HL-60/S4 treated with retinoic acid at 250 ng/mL for 4 days and 3 days (cell line): Measurements from ENCODE around the gene THBS4.

ENCODE experiments used
- in situ Hi-C: fragments of 300-500 bp; cut with MboI; formaldehyde crosslinking; loops from 2 replicates; pipeline ENCODE4 v1.7.0; 2022; ENCODE audit warnings: low sequenced_read_pairs

The THBS4 gene

GRCh38 chr5:80043187-80043586, 8.0 kb downstream of the THBS4 start:
- in situ Hi-C loops: no loop called here

GRCh38 chr5:80048084-80048780, 13.1 kb downstream of the THBS4 start:
- in situ Hi-C loops: no loop called here

GRCh38 chr5:80052464-80052863, 17.3 kb downstream of the THBS4 start:
- in situ Hi-C loops: no loop called here

- in situ Hi-C loops: no loop called here
Measured at GRCh38 chr5:80054682-80055081, 19.5 kb downstream of the THBS4 start.

- in situ Hi-C loops: no loop called here
Measured at GRCh38 chr5:80055491-80056170, 20.5 kb downstream of the THBS4 start.

- in situ Hi-C loops: no loop called here
Measured at GRCh38 chr5:80057099-80057498, 22.0 kb downstream of the THBS4 start.

GRCh38 chr5:80057921-80058320, 22.8 kb downstream of the THBS4 start:
- in situ Hi-C loops: no loop called here

- in situ Hi-C loops: no loop called here
Measured at GRCh38 chr5:80059354-80059980, 24.3 kb downstream of the THBS4 start.

GRCh38 chr5:80060966-80061365, 25.8 kb downstream of the THBS4 start:
- in situ Hi-C loops: no loop called here

GRCh38 chr5:80061547-80061946, 26.4 kb downstream of the THBS4 start:
- in situ Hi-C loops: no loop called here

GRCh38 chr5:80064124-80064523, 29.0 kb downstream of the THBS4 start:
- in situ Hi-C loops: no loop called here

GRCh38 chr5:80067016-80067415, 31.9 kb downstream of the THBS4 start:
- in situ Hi-C loops: no loop called here

GRCh38 chr5:80067531-80068245, 32.5 kb downstream of the THBS4 start:
- in situ Hi-C loops: no loop called here

- in situ Hi-C loops: no loop called here
Measured at GRCh38 chr5:80068246-80068636, 33.1 kb downstream of the THBS4 start.

- in situ Hi-C loops: no loop called here
Measured at GRCh38 chr5:80068775-80069174, 33.6 kb downstream of the THBS4 start.

GRCh38 chr5:80069251-80069800, 34.2 kb downstream of the THBS4 start:
- in situ Hi-C loops: no loop called here

GRCh38 chr5:80069918-80070318, 34.8 kb downstream of the THBS4 start:
- in situ Hi-C loops: no loop called here

GRCh38 chr5:80070338-80071056, 35.3 kb downstream of the THBS4 start:
- in situ Hi-C loops: no loop called here

GRCh38 chr5:80071510-80072021, 36.4 kb downstream of the THBS4 start:
- in situ Hi-C loops: no loop called here
